K562 (cell line): ENCODE data around the gene TMEM116. TPM values are rescaled to one million over a fixed set of nuclear protein-coding genes. Genes with fewer than 3 reads are reported as not detected.
A peak's percentile ranks its signal among the peaks of the same experiment; 100 is the strongest.

Experiments
- ARID1B ChIP-seq: fragments of 450-650 bp; IDR thresholded peaks from 2 replicates; pipeline ENCODE4 v1.6.1; 2016; ENCODE audit warnings: antibody characterized with exemption, mild to moderate bottlenecking, inconsistent platforms
- E2F6 ChIP-seq, 2 experiments: IDR thresholded peaks; 2 replicates each; pipeline ENCODE4 v1.6.1; 2011; ENCODE audit warnings: borderline replicate concordance in 1 of 2, control low read depth in 1 of 2, low read depth in 1 of 2, low read length in 1 of 2, mild to moderate bottlenecking in 1 of 2, mixed read lengths in 1 of 2, moderate library complexity in 1 of 2; ENCODE audit not compliant: insufficient read depth in 1 of 2, insufficient read length in 1 of 2, poor library complexity in 1 of 2, severe bottlenecking in 1 of 2; ENCODE audit errors: extremely low read depth in 1 of 2
- EZH2 ChIP-seq: IDR thresholded peaks from 2 replicates; pipeline ENCODE4 v1.6.1; 2012; ENCODE audit warnings: low read depth, mild to moderate bottlenecking, inconsistent platforms, low read length, borderline replicate concordance
- FOXM1 ChIP-seq, 2 experiments: fragments of 450-650 bp in 1 of 2; sonication (generic) in 1 of 2; formaldehyde crosslinking in 1 of 2; IDR thresholded peaks; 2 replicates each; pipeline versions ENCODE4 v1.6.1 to v1.9.0; 2017 to 2022; ENCODE audit warnings: low read depth in 2 of 2, mild to moderate bottlenecking in 2 of 2, missing genetic modification reagents in 1 of 2, moderate library complexity in 1 of 2
- HSF4 ChIP-seq: fragments of 250-450 bp; sonication (Bioruptor Pico); IDR thresholded peaks from 2 replicates; pipeline ENCODE4 v2.1.2; 2022; ENCODE audit warnings: mild to moderate bottlenecking, moderate library complexity, borderline replicate concordance
- NCOA4 ChIP-seq: fragments of 450-650 bp; IDR thresholded peaks from 2 replicates; pipeline ENCODE4 v1.6.1; 2018; ENCODE audit warnings: mild to moderate bottlenecking; ENCODE audit not compliant: partially characterized antibody
- NELFE ChIP-seq: IDR thresholded peaks from 2 replicates; pipeline ENCODE4 v1.6.1; 2011; ENCODE audit warnings: mild to moderate bottlenecking; ENCODE audit not compliant: insufficient read depth, insufficient read length
- NFE2 ChIP-seq: IDR thresholded peaks from 2 replicates; pipeline ENCODE4 v1.6.1; 2014; ENCODE audit warnings: antibody characterized with exemption, low read depth
- NR4A1 ChIP-seq, 2 experiments: fragments of 250-450 bp in 1 of 2; fragments of 450-650 bp in 1 of 2; sonication (Bioruptor Pico) in 1 of 2; IDR thresholded peaks; 2 replicates each; pipeline versions ENCODE4 v1.4.0 to v1.6.1; 2016 to 2020; ENCODE audit warnings: mild to moderate bottlenecking in 2 of 2, missing compliant biosample characterization in 1 of 2, missing genetic modification characterization in 1 of 2, moderate library complexity in 1 of 2
- PTBP1 ChIP-seq: fragments of 200-400 bp; formaldehyde crosslinking; IDR thresholded peaks from 2 replicates; pipeline ENCODE4 v1.6.1; 2017; ENCODE audit warnings: low read depth, low read length
- RNF2 ChIP-seq: sonication (generic); IDR thresholded peaks from 2 replicates; pipeline ENCODE4 v1.6.1; 2016
- SMARCA5 ChIP-seq: fragments of 450-650 bp; IDR thresholded peaks from 2 replicates; pipeline ENCODE4 v1.6.1; 2016
- SP2 ChIP-seq: IDR thresholded peaks from 2 replicates; pipeline ENCODE4 v1.6.1; 2011; ENCODE audit warnings: mild to moderate bottlenecking, low read depth, low read length, moderate library complexity; ENCODE audit not compliant: poor library complexity, severe bottlenecking; ENCODE audit errors: extremely low read depth
- WHSC1 ChIP-seq: IDR thresholded peaks from one replicate; pipeline ENCODE4 v1.6.1; 2012; ENCODE audit warnings: low read length, control low read depth, inconsistent platforms
- YBX1 ChIP-seq: fragments of 450-650 bp; IDR thresholded peaks from 2 replicates; pipeline ENCODE4 v1.7.1; 2016; ENCODE audit warnings: mild to moderate bottlenecking
- ZBTB8A ChIP-seq: fragments of 450-650 bp; IDR thresholded peaks from 2 replicates; pipeline ENCODE4 v1.6.1; 2018; ENCODE audit warnings: mild to moderate bottlenecking, moderate library complexity; ENCODE audit not compliant: partially characterized antibody
- ZNF766 ChIP-seq: fragments of 200-800 bp; sonication (Bioruptor generic); conservative IDR thresholded peaks from 2 replicates; pipeline ENCODE4 v1.6.1; 2016; ENCODE audit warnings: missing genetic modification characterization, missing compliant biosample characterization
- polyA plus RNA-seq, 8 experiments: library from polyadenylated mRNA; depleted of rRNA in 4 of 8; stranded (reverse) in 5 of 8; unstranded in 3 of 8; fragments of >200 nt; fragmentation: Nextera tagmentation in 2 of 8; fragmentation: Illumina TruSeq in 1 of 8; extraction: Ambion mirVana in 2 of 8; extraction: Trizol in 1 of 8; gene quantifications; 2 replicates each; pipeline versions ENCODE4 v1.2.1 to v1.2.3, GENCODE V29; 2011 to 2014; ENCODE audit warnings: inconsistent platforms in 1 of 8, missing spikeins in 1 of 8
- total RNA-seq, 7 experiments: library from RNA; depleted of rRNA in 6 of 7; stranded (reverse); fragments of >200 nt in 6 of 7; fragmentation: Illumina TruSeq in 2 of 7; extraction: Trizol in 2 of 7; gene quantifications; 2 replicates each; pipeline versions ENCODE4 v1.2.1 to v1.2.3, GENCODE V29; 2011 to 2021; ENCODE audit warnings: low replicate concordance in 1 of 7
- TF ChIP-seq, protein P1 (sequence below): fragments of 450-650 bp; IDR thresholded peaks from 2 replicates; pipeline ENCODE4 v1.6.1; 2016; ENCODE audit warnings: low read depth

Gene TMEM116
- total and polyA plus RNA-seq, 9 of the 15 experiments (the other 6 are each of a cell fraction or from before 2014, with no cell fraction given) = 5.2 to 78.6 (median 13.9) TPM

GRCh38 chr12:112012775-112013600 is at the start of gene TMEM116, which contains the start of gene ERP29 (continued):
- TF ChIP-seq, protein P1, sequence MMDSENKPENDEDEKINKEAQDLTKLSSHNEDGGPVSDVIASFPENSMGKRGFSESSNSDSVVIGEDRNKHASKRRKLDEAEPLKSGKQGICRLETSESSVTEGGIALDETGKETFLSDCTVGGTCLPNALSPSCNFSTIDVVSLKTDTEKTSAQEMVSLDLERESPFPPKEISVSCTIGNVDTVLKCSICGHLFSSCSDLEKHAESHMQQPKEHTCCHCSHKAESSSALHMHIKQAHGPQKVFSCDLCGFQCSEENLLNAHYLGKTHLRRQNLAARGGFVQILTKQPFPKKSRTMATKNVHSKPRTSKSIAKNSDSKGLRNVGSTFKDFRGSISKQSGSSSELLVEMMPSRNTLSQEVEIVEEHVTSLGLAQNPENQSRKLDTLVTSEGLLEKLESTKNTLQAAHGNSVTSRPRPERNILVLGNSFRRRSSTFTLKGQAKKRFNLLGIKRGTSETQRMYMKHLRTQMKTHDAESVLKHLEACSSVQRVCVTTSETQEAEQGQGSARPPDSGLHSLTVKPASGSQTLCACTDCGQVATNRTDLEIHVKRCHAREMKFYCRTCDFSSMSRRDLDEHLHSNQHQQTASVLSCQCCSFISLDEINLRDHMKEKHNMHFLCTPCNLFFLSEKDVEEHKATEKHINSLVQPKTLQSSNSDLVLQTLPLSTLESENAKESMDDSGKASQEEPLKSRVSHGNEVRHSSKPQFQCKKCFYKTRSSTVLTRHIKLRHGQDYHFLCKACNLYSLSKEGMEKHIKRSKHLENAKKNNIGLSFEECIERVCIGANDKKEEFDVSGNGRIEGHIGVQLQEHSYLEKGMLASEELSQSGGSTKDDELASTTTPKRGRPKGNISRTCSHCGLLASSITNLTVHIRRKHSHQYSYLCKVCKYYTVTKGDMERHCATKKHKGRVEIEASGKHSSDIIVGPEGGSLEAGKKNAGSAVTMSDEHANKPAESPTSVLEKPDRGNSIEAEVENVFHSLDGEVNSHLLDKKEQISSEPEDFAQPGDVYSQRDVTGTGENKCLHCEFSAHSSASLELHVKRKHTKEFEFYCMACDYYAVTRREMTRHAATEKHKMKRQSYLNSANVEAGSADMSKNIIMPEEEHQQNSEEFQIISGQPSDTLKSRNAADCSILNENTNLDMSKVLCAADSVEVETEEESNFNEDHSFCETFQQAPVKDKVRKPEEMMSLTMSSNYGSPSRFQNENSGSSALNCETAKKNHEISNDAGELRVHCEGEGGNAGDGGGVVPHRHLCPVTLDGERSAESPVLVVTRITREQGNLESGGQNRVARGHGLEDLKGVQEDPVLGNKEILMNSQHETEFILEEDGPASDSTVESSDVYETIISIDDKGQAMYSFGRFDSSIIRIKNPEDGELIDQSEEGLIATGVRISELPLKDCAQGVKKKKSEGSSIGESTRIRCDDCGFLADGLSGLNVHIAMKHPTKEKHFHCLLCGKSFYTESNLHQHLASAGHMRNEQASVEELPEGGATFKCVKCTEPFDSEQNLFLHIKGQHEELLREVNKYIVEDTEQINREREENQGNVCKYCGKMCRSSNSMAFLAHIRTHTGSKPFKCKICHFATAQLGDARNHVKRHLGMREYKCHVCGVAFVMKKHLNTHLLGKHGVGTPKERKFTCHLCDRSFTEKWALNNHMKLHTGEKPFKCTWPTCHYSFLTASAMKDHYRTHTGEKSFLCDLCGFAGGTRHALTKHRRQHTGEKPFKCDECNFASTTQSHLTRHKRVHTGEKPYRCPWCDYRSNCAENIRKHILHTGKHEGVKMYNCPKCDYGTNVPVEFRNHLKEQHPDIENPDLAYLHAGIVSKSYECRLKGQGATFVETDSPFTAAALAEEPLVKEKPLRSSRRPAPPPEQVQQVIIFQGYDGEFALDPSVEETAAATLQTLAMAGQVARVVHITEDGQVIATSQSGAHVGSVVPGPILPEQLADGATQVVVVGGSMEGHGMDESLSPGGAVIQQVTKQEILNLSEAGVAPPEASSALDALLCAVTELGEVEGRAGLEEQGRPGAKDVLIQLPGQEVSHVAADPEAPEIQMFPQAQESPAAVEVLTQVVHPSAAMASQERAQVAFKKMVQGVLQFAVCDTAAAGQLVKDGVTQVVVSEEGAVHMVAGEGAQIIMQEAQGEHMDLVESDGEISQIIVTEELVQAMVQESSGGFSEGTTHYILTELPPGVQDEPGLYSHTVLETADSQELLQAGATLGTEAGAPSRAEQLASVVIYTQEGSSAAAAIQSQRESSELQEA = no peak
- TF ChIP-seq YBX1 = no peak
- peak; percentile 67 for TF ChIP-seq RNF2
- TF ChIP-seq ZBTB8A = no peak
- TF ChIP-seq ZNF766 (CRISPR knock-in tag) = peak; percentile 81
- no peak for TF ChIP-seq NR4A1 (CRISPR knock-in tag; IDR thresholded peaks at IDR 0.05)
- TF ChIP-seq NR4A1 (tag; IDR thresholded peaks at IDR 0.05) = 0 out of 2 replicates have a peak, but pooled peaks have one; percentile 52
- TF ChIP-seq EZH2 = no peak
- no peak for TF ChIP-seq FOXM1 (IDR thresholded peaks at IDR 0.05; ENCODE audit: low read depth)
- TF ChIP-seq FOXM1 (CRISPR knock-in tag; IDR thresholded peaks at IDR 0.05; ENCODE audit: low read depth) = peak; percentile 43; the same call in 1 of the 2 replicates
- TF ChIP-seq SP2 = no peak
- TF ChIP-seq NCOA4 = no peak
- TF ChIP-seq ARID1B = peak; percentile 43; the same call in 1 of the 2 replicates
- peak; percentile 15; the same call in 1 of the 2 replicates for TF ChIP-seq SMARCA5
- no peak for TF ChIP-seq NFE2
- no peak for TF ChIP-seq NELFE
- TF ChIP-seq PTBP1 = no peak
- peak; percentile 98 to 100 for TF ChIP-seq E2F6 (IDR thresholded peaks at IDR 0.05; ENCODE audit: borderline replicate concordance in 1 of 2, extremely low read depth in 1 of 2, insufficient read depth in 1 of 2, insufficient read length in 1 of 2, low read depth in 1 of 2, low read length in 1 of 2, poor library complexity in 1 of 2, severe bottlenecking in 1 of 2)
- no peak for TF ChIP-seq WHSC1
- 0 out of 2 replicates have a peak, but pooled peaks have one; percentile 51 for TF ChIP-seq HSF4
